ENCODE measurements around the gene ALB.

DNA sequence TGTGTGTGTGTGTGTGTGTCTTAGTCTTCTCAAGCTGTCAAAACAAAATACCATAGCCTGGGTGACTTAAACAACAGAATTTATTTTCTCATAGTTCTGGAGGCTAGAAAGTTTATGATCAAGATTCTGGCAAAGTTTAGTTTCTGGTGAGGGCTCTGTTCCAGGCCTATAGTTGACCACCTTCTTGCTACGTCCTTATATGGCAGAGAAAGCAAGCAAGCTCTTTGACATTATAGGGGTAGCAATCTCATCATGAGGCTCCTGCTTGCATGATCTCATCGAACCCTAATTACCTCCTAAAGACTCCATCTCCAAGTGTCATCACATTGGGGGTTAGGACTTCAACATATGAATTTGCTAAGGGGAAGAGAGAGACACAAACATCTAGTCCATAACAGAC, 25.0 kb downstream of the ALB start:
- TF ChIP-seq, protein P1, sequence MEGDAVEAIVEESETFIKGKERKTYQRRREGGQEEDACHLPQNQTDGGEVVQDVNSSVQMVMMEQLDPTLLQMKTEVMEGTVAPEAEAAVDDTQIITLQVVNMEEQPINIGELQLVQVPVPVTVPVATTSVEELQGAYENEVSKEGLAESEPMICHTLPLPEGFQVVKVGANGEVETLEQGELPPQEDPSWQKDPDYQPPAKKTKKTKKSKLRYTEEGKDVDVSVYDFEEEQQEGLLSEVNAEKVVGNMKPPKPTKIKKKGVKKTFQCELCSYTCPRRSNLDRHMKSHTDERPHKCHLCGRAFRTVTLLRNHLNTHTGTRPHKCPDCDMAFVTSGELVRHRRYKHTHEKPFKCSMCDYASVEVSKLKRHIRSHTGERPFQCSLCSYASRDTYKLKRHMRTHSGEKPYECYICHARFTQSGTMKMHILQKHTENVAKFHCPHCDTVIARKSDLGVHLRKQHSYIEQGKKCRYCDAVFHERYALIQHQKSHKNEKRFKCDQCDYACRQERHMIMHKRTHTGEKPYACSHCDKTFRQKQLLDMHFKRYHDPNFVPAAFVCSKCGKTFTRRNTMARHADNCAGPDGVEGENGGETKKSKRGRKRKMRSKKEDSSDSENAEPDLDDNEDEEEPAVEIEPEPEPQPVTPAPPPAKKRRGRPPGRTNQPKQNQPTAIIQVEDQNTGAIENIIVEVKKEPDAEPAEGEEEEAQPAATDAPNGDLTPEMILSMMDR (conservative IDR thresholded peaks at IDR 0.05) = no peak
- TF ChIP-seq ZFX (IDR thresholded peaks at IDR 0.05) = no peak
